Measurements from ENCODE around the gene C3orf38. TPM values are rescaled to one million over a fixed set of nuclear protein-coding genes. Genes with fewer than 3 reads are reported as not detected.
"Not testable (repeated sequence)": the region's sequence is repeated elsewhere in the genome, so short reads cannot be mapped to it uniquely, and the experiment has no call there.

C3orf38 gene
- 10 to 100 TPM; 31.3 to 34.0 TPM for total RNA-seq

- Mint-ChIP-seq H3K27ac (peak within 1 kb of the TSS; percentile 98), H3K4me1 (peaks cover 40% of the 10 kb centered on the region), H3K4me3 (peak within 1 kb of the TSS; percentile 97), H3K36me3 (peaks cover 21% of the 10 kb centered on the region), H3K27me3 (no peaks in the 10 kb centered on the region), H3K9me3 (ENCODE audit: low read depth) (no peaks in the 10 kb centered on the region)
- DNase-seq (peak; percentile 88), ATAC-seq (peak; percentile 93)
- CTCF ChIA-PET, result interaction anchor here (1.4 to 3.7 kb wide), 4 partner anchors 37 to 120 kb away, joined by 4 to 18 read pairs (median 7); partner anchors contain the start of genes CGGBP1 and ZNF654
Measured at GRCh38 chr3:88149509-88150362, at the start of gene C3orf38. Gene C3orf38, plus strand, starts transcription at chr3:88149959. Its CDS starts 94 bp downstream, at chr3:88150053.

DNA sequence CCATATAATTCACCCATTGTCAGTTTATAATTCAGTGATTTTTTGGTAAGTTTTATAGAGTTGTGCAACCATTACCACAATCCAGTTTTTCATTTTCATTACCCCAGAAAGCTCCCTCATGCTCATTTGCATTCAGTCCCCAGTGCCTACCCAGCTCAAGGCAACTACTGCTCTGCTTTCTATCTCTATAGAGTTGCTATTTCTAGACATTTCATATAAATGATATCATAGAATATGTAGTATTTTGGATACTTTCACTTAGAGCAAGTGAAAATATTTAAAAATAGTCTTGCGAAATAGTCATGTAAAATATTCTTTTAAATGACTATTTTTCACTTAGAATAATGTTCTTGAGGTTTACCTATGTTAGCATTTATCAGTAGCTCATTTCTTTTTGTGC lies 48.6 kb upstream of the C3orf38 start:
- Mint-ChIP-seq H3K4me3 (no peak overlapping the region), H3K9me3 (ENCODE audit: low read depth) (peaks cover 10% of the 10 kb centered on the region), H3K27me3 (no peaks in the 10 kb centered on the region), H3K36me3 (peaks cover 59% of the 10 kb centered on the region), H3K27ac (no peak overlapping the region), H3K4me1 (peaks cover 14% of the 10 kb centered on the region)
- DNase-seq (no peak), ATAC-seq (no peak)
- CTCF ChIA-PET, result interaction anchor here (0.8 kb wide), 1 partner anchor 96 kb away, joined by 3 read pairs; no protein-coding TSS in a partner anchor

- CTCF ChIA-PET, result no interaction called here
- peaks cover 17% of the 10 kb centered on the region for H3K4me1 Mint-ChIP-seq
- no peaks in the 10 kb centered on the region for H3K27me3 Mint-ChIP-seq
- peaks cover 36% of the 10 kb centered on the region for H3K36me3 Mint-ChIP-seq
- H3K27ac Mint-ChIP-seq, result no peak overlapping the region
- no peak overlapping the region for H3K4me3 Mint-ChIP-seq
- no peak for ATAC-seq
- DNase-seq, result no peak
- peaks cover 6% of the 10 kb centered on the region for H3K9me3 Mint-ChIP-seq (ENCODE audit: low read depth)
Measured at GRCh38 chr3:88105325-88105724, 44.4 kb upstream of the C3orf38 start.

DNA sequence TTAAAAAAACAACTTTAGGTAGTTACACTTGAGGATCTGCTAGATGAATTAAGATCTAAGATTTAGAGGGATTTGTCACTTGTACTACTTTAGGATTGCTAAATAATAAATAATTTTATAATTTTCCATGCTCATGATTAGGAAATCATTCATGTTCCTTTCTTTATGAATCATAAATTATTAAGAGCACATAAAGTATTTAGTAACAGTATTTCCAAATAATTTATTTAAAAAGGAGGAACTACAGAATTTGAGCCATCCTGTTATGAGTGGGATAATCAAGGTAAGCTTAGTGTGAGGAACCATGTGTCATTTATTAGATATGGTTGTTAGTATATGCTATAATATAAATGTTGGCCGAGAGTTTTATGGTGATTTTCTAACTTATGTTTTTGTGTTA lies 37.5 kb upstream of the C3orf38 start:
- DNase-seq, result no peak
- Mint-ChIP-seq H3K9me3 (ENCODE audit: low read depth) (no peaks in the 10 kb centered on the region), H3K4me1 (peaks cover 20% of the 10 kb centered on the region), H3K36me3 (peaks cover 19% of the 10 kb centered on the region), H3K27ac (no peak overlapping the region), H3K4me3 (no peak overlapping the region), H3K27me3 (no peaks in the 10 kb centered on the region)
- no peak for ATAC-seq
- CTCF ChIA-PET, result interaction anchor here (0.8 to 2.0 kb wide), 6 partner anchors 11 to 761 kb away, joined by 3 to 9 read pairs (median 4); partner anchors contain the start of gene C3orf38

GRCh38 chr3:88113311-88114162 lies 36.2 kb upstream of the C3orf38 start:
- no peak overlapping the region for H3K27ac Mint-ChIP-seq

GRCh38 chr3:88114878-88115549 lies 34.7 kb upstream of the C3orf38 start:
- Mint-ChIP-seq H3K4me3 (no peak overlapping the region), H3K9me3 (ENCODE audit: low read depth) (no peaks in the 10 kb centered on the region), H3K36me3 (peaks cover 28% of the 10 kb centered on the region), H3K4me1 (peaks cover 20% of the 10 kb centered on the region), H3K27me3 (no peaks in the 10 kb centered on the region), H3K27ac (no peak overlapping the region)
- CTCF ChIA-PET, result interaction anchor here (0.8 to 1.3 kb wide), 4 partner anchors 65 to 856 kb away, joined by 3 to 4 read pairs (median 3); no protein-coding TSS in a partner anchor
- DNase-seq, result no peak
- no peak for ATAC-seq

More at GRCh38 chr3:88113311-88114162, 36.2 kb upstream of the C3orf38 start:
- CTCF ChIA-PET, result interaction anchor here (0.6 to 2.0 kb wide), 25 partner anchors 10 to 763 kb away, joined by 3 to 9 read pairs (median 3); partner anchors contain the start of genes C3orf38 and CGGBP1
- peak; percentile 94 for ATAC-seq
- Mint-ChIP-seq H3K27me3 (no peaks in the 10 kb centered on the region), H3K9me3 (ENCODE audit: low read depth) (no peaks in the 10 kb centered on the region), H3K4me1 (peaks cover 22% of the 10 kb centered on the region), H3K4me3 (no peak overlapping the region), H3K36me3 (peaks cover 29% of the 10 kb centered on the region)
- DNase-seq, result peak; percentile 65

DNA sequence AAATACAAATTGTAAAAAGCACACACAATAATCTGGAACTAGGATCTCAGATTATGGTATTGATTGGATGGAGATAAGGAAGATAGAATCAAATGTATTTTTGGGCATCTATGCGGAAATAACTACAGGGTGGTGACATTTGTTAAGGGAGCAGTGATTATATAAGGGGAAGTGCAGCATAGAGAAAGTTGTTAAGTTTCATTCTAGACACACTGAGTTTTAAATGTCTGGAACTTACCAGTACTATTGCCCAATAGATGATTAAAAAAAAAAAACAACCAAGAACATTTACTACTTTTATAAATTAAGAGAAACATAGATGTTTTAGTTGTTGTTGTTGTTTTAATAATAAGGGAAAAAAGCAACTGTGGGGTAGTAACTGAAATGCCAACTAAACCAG lies 32.1 kb upstream of the C3orf38 start:
- peaks cover 35% of the 10 kb centered on the region for H3K36me3 Mint-ChIP-seq
- ATAC-seq (no peak), DNase-seq (no peak)
- peaks cover 20% of the 10 kb centered on the region for H3K4me1 Mint-ChIP-seq
- H3K27ac Mint-ChIP-seq, result no peak overlapping the region
- CTCF ChIA-PET, result no interaction called here
- no peaks in the 10 kb centered on the region for H3K27me3 Mint-ChIP-seq
- no peaks in the 10 kb centered on the region for H3K9me3 Mint-ChIP-seq (ENCODE audit: low read depth)
- no peak overlapping the region for H3K4me3 Mint-ChIP-seq

DNA sequence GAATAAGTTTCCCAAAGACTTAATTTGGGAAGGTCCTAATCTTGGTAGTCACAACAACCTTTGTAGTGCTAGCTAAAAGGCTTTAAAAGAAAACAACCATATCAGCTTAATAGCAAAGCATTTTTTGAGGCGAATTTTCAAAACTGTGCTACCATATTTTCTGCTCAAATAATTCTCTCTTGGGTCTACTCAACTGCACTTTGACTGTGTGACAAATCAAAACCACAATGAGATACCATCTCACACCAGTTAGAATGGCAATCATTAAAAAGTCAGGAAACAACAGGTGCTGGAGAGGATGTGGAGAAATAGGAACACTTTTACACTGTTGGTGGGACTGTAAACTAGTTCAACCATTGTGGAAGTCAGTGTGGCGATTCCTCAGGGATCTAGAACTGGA lies 31.2 kb upstream of the C3orf38 start:
- H3K27me3 Mint-ChIP-seq; CTCF ChIA-PET; H3K27ac Mint-ChIP-seq; H3K4me3 Mint-ChIP-seq; H3K9me3 Mint-ChIP-seq (ENCODE audit: low read depth); DNase-seq; ATAC-seq: not testable (repeated sequence)
- Mint-ChIP-seq H3K4me1 (peaks cover 20% of the 10 kb centered on the region), H3K36me3 (peaks cover 35% of the 10 kb centered on the region)

DNA sequence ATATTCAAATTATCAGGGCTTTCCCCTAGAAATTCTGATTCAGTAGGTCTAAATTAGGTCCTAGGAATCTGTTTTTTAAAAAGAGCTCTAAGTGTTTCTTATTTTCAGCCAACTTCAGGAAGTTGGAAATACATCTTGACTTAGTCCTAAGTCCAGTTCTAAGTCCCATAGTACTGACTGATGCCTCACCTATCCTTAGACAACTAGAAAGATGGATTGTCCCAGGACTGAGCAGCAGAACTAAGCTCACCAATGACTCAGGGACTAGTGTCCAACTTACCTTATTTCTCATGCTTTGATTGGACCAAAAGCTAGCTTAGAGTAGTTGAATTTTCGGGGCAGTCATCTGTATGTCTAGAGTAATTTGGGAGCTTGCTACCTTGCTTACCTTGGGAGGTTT lies 26.2 kb upstream of the C3orf38 start:
- H3K27ac Mint-ChIP-seq, result no peak overlapping the region
- ATAC-seq (no peak), DNase-seq (no peak)
- H3K4me3 Mint-ChIP-seq, result no peak overlapping the region
- H3K9me3 Mint-ChIP-seq (ENCODE audit: low read depth), result no peaks in the 10 kb centered on the region
- H3K27me3 Mint-ChIP-seq, result no peaks in the 10 kb centered on the region
- peaks cover 25% of the 10 kb centered on the region for H3K36me3 Mint-ChIP-seq
- CTCF ChIA-PET, result interaction anchor here (0.6 to 1.3 kb wide), 4 partner anchors 10 to 787 kb away, joined by 3 to 4 read pairs (median 3); partner anchors contain the start of genes CGGBP1 and ZNF654
- H3K4me1 Mint-ChIP-seq, result peaks cover 4% of the 10 kb centered on the region

- CTCF ChIA-PET, result interaction anchor here (2.3 kb wide), 1 partner anchor 19 kb away, joined by 9 read pairs; no protein-coding TSS in a partner anchor
- Mint-ChIP-seq H3K4me1 (peaks cover 8% of the 10 kb centered on the region), H3K27me3 (no peaks in the 10 kb centered on the region), H3K27ac (no peak overlapping the region), H3K36me3 (peaks cover 29% of the 10 kb centered on the region), H3K9me3 (ENCODE audit: low read depth) (no peaks in the 10 kb centered on the region), H3K4me3 (no peak overlapping the region)
- DNase-seq (no peak), ATAC-seq (no peak)
Measured at GRCh38 chr3:88131695-88132094, 18.1 kb upstream of the C3orf38 start.

GRCh38 chr3:88132894-88133293 lies 16.9 kb upstream of the C3orf38 start:
- ATAC-seq (no peak), DNase-seq (no peak)
- H3K9me3 Mint-ChIP-seq (ENCODE audit: low read depth), result no peaks in the 10 kb centered on the region
- CTCF ChIA-PET, result no interaction called here
- no peaks in the 10 kb centered on the region for H3K27me3 Mint-ChIP-seq
- H3K4me3 Mint-ChIP-seq, result no peak overlapping the region
- peaks cover 27% of the 10 kb centered on the region for H3K36me3 Mint-ChIP-seq
- no peak overlapping the region for H3K27ac Mint-ChIP-seq
- H3K4me1 Mint-ChIP-seq, result peaks cover 6% of the 10 kb centered on the region

GRCh38 chr3:88133711-88134263 lies 16.0 kb upstream of the C3orf38 start:
- CTCF ChIA-PET, result interaction anchor here (0.9 kb wide), 1 partner anchor 20 kb away, joined by 3 read pairs; no protein-coding TSS in a partner anchor
- ATAC-seq, result no peak
- Mint-ChIP-seq H3K4me3 (no peak overlapping the region), H3K27ac (no peak overlapping the region), H3K9me3 (ENCODE audit: low read depth) (no peaks in the 10 kb centered on the region), H3K36me3 (peaks cover 27% of the 10 kb centered on the region), H3K4me1 (peaks cover 6% of the 10 kb centered on the region), H3K27me3 (no peaks in the 10 kb centered on the region)
- no peak for DNase-seq
